ENCODE results near the gene DCUN1D2. TPM values are rescaled to one million over a fixed set of nuclear protein-coding genes. Genes with fewer than 3 reads are reported as not detected.
"Not testable (repeated sequence)": the region's sequence is repeated elsewhere in the genome, so short reads cannot be mapped to it uniquely, and the experiment has no call there.

DCUN1D2 gene
- total RNA-seq, 1 donor from 2014 or later = 14.2 TPM

GRCh38 chr13:113452942-113453901 is 37.3 kb downstream of the DCUN1D2 start, which contains the start of gene ADPRHL1:
Gene ADPRHL1 (minus strand): TSS chr13:113453488. CDS start chr13:113453437, 51 bp downstream.
- FAIRE-seq = no peak
- no peak for DNase-seq (ENCODE audit: low read depth)
- peaks cover 6% of the 10 kb centered on the region for H3K36me3 ChIP-seq (ENCODE audit: control insufficient read depth, insufficient read depth, low read length)
- H3K4me3 ChIP-seq (ENCODE audit: low read depth, low read length) = no peak within 1 kb of the TSS
- no peaks in the 10 kb centered on the region for H3K27me3 ChIP-seq (ENCODE audit: control insufficient read depth, insufficient read depth, low read length)
- TF ChIP-seq, protein P1, sequence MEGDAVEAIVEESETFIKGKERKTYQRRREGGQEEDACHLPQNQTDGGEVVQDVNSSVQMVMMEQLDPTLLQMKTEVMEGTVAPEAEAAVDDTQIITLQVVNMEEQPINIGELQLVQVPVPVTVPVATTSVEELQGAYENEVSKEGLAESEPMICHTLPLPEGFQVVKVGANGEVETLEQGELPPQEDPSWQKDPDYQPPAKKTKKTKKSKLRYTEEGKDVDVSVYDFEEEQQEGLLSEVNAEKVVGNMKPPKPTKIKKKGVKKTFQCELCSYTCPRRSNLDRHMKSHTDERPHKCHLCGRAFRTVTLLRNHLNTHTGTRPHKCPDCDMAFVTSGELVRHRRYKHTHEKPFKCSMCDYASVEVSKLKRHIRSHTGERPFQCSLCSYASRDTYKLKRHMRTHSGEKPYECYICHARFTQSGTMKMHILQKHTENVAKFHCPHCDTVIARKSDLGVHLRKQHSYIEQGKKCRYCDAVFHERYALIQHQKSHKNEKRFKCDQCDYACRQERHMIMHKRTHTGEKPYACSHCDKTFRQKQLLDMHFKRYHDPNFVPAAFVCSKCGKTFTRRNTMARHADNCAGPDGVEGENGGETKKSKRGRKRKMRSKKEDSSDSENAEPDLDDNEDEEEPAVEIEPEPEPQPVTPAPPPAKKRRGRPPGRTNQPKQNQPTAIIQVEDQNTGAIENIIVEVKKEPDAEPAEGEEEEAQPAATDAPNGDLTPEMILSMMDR (IDR thresholded peaks at IDR 0.05; ENCODE audit: insufficient read depth, low read length, severe bottlenecking) = no peak

- TF ChIP-seq, protein P1 (IDR thresholded peaks at IDR 0.05; ENCODE audit: insufficient read depth, low read length, severe bottlenecking) = no peak
- H3K27me3 ChIP-seq (ENCODE audit: control insufficient read depth, insufficient read depth, low read length) = no peaks in the 10 kb centered on the region
- H3K4me3 ChIP-seq (ENCODE audit: low read depth, low read length) = no peak overlapping the region
- no peak for FAIRE-seq
- peaks cover 6% of the 10 kb centered on the region for H3K36me3 ChIP-seq (ENCODE audit: control insufficient read depth, insufficient read depth, low read length)
- no peak for DNase-seq (ENCODE audit: low read depth)
Observed at GRCh38 chr13:113452466-113452865, 38.0 kb downstream of the DCUN1D2 start.

- no peak for FAIRE-seq
- DNase-seq (ENCODE audit: low read depth) = no peak
Observed at GRCh38 chr13:113451951-113452421, 38.5 kb downstream of the DCUN1D2 start.

DNA sequence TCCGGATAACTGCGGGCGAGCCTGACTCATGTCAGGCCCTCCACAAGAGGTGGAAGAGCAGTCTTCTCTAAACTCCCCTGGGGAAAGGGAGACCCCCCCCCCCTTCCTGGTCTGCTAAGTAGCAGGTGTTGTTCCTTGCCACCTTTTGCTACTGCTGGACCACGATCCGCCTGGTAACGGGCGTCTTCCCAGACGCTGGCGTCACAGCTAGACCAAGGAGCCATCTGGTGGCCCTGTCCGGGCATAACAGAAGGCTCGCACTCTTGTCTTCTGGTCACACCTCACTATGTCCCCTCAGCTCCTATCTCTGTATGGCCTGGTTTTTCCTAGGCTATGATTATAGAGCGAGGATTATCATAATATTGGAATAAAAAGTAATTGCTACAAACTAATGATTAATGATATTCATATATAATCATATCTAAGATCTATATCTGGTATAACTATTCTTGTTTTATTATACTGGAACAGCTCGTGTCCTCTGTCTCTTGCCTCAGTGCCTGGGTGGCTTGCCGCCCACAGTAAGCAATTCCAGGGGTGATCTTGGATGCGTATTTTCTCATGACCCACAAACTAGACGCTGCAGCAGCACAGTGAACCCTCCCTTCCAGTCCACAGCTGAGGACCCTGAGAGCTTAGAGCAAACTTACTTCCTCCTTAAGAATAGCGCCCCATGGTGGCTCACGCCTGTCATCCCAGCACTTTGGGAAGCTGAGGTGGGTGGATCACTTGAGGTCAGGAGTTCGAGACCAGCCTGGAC is 39.5 kb downstream of the DCUN1D2 start:
- DNase-seq (ENCODE audit: low read depth); H3K36me3 ChIP-seq (ENCODE audit: control insufficient read depth, insufficient read depth, low read length); FAIRE-seq; H3K4me3 ChIP-seq (ENCODE audit: low read depth, low read length); H3K27me3 ChIP-seq (ENCODE audit: control insufficient read depth, insufficient read depth, low read length): not testable (repeated sequence)
- TF ChIP-seq, protein P1 (IDR thresholded peaks at IDR 0.05; ENCODE audit: insufficient read depth, low read length, severe bottlenecking) = peak; percentile 2

More at GRCh38 chr13:113451951-113452421, 38.5 kb downstream of the DCUN1D2 start:
- TF ChIP-seq, protein P1 (IDR thresholded peaks at IDR 0.05; ENCODE audit: insufficient read depth, low read length, severe bottlenecking) = no peak
- Histone ChIP-seq H3K36me3 (ENCODE audit: control insufficient read depth, insufficient read depth, low read length) (peaks cover 6% of the 10 kb centered on the region), H3K27me3 (ENCODE audit: control insufficient read depth, insufficient read depth, low read length) (no peaks in the 10 kb centered on the region), H3K4me3 (ENCODE audit: low read depth, low read length) (no peak overlapping the region)

DNA sequence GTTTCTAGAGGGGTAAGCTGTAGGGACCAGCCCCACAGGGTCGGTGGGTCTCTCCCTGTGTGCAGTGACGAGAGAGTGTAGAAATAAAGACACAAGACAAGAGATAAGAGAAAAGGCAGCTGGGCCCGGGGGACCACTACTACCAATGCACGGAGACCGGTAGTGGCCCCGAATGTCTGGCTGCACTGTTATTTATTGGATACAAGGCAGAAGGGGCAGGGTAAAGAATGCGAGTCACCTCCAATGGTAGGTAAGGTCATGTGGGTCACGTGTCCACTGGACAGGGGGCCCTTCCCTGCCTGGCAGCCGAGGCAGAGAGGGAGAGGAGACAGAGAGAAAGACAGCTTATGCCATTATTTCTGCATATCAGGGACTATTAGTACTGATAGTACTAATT is 40.2 kb downstream of the DCUN1D2 start:
- H3K36me3 ChIP-seq (ENCODE audit: control insufficient read depth, insufficient read depth, low read length); FAIRE-seq; DNase-seq (ENCODE audit: low read depth); H3K4me3 ChIP-seq (ENCODE audit: low read depth, low read length); H3K27me3 ChIP-seq (ENCODE audit: control insufficient read depth, insufficient read depth, low read length): not testable (repeated sequence)

Data from bronchial epithelial cell (primary cell).